HG03280 (cell line): ENCODE measurements around the gene DLL1.

Experiments used
- ATAC-seq: cut with Tn5 transposase; IDR thresholded peaks from one replicate; pipeline ENCODE4 v1.9.1; 2021; ENCODE audit warnings: mild to moderate bottlenecking, moderate library complexity; ENCODE audit not compliant: unreplicated experiment

The DLL1 gene

GRCh38 chr6:170253226-170253909, 37.5 kb downstream of the DLL1 start:
- ATAC-seq, result no peak

GRCh38 chr6:170251776-170252571, 38.9 kb downstream of the DLL1 start:
- no peak for ATAC-seq

GRCh38 chr6:170250981-170251775, 39.7 kb downstream of the DLL1 start:
- ATAC-seq, result no peak

GRCh38 chr6:170250455-170250854, 40.4 kb downstream of the DLL1 start:
- ATAC-seq, result no peak

- no peak for ATAC-seq
Measured at GRCh38 chr6:170249817-170250216, 41.1 kb downstream of the DLL1 start.

GRCh38 chr6:170248861-170249600, 41.8 kb downstream of the DLL1 start:
- no peak for ATAC-seq

- no peak for ATAC-seq
Measured at GRCh38 chr6:170248111-170248805, 42.6 kb downstream of the DLL1 start.

- ATAC-seq, result no peak
Measured at GRCh38 chr6:170247178-170247701, 43.6 kb downstream of the DLL1 start.

GRCh38 chr6:170245475-170245992, 45.3 kb downstream of the DLL1 start:
- no peak for ATAC-seq

- no peak for ATAC-seq
Measured at GRCh38 chr6:170244721-170245474, 46.0 kb downstream of the DLL1 start.

GRCh38 chr6:170243791-170244291, 47.0 kb downstream of the DLL1 start:
- no peak for ATAC-seq

- ATAC-seq, result no peak
Measured at GRCh38 chr6:170243386-170243785, 47.5 kb downstream of the DLL1 start.

GRCh38 chr6:170238741-170239565, 51.9 kb downstream of the DLL1 start:
- ATAC-seq, result no peak

- ATAC-seq, result no peak
Measured at GRCh38 chr6:170237999-170238740, 52.7 kb downstream of the DLL1 start.

GRCh38 chr6:170236131-170236836, 54.6 kb downstream of the DLL1 start:
- ATAC-seq, result no peak

GRCh38 chr6:170235391-170236125, 55.3 kb downstream of the DLL1 start:
- ATAC-seq, result no peak
